Mucosa of descending colon (tissue), 3 donors: ENCODE data around the gene UBE2J2. TPM values are rescaled to one million over a fixed set of nuclear protein-coding genes. Genes with fewer than 3 reads are reported as not detected.

Experiments used
- ATAC-seq: fragments of 200-7000 bp; cut with Tn5 transposase; one replicate; pipeline ENCODE4 v1.9.1; 2020; ENCODE audit warnings: mild to moderate bottlenecking, moderate library complexity
- DNase-seq, 3 donors: peaks; one replicate each; pipeline ENCODE4 v3.0.0-alpha.2; 2020
- H3K36me3 ChIP-seq: fragments of 200-600 bp; one replicate; pipeline ENCODE4 v1.8.0; 2021; ENCODE audit warnings: low read depth, mild to moderate bottlenecking
- H3K4me1 ChIP-seq: fragments of 200-600 bp; one replicate; pipeline ENCODE4 v1.8.0; 2021; ENCODE audit warnings: low read depth, mild to moderate bottlenecking
- H3K4me3 ChIP-seq: fragments of 200-600 bp; one replicate; pipeline ENCODE4 v1.8.0; 2021; ENCODE audit warnings: mild to moderate bottlenecking
- H3K9me3 ChIP-seq: fragments of 200-600 bp; one replicate; pipeline ENCODE4 v1.8.0; 2021; ENCODE audit warnings: mild to moderate bottlenecking
- intact Hi-C, 2 donors: fragments of 100-400 bp; cut with DNase I in 1 of 2; cut with micrococcal nuclease in 1 of 2; formaldehyde crosslinking; loops; one replicate each; pipeline versions ENCODE4 v1.11.0 to v1.11.1; 2022; cut with DNase I, micrococcal nuclease
- total RNA-seq, 3 donors: library from RNA; stranded (reverse); fragmentation: NEBNext Ultra II Directional in 2 of 3; extraction: Animal tissue kit (Norgen Biotek cat#: 25700) in 2 of 3; gene quantifications; one replicate each; pipeline versions ENCODE4 v1.2.1 to v1.2.4, GENCODE V29; 2021 to 2023
- TF ChIP-seq, protein P1 (sequence below): fragments of 200-600 bp; IDR thresholded peaks from one replicate; pipeline ENCODE4 v1.8.0; 2022; ENCODE audit warnings: antibody characterized with exemption, mild to moderate bottlenecking
- donor health status: DM: no; HTN: no; CAD: no; lungs with moderate emphysema.
- donor health status: DM: no; HTN: no; CAD: no.
- donor health status: DM: no; HTN: yes; CAD: no.

Gene UBE2J2
- total RNA-seq, 3 donors from 2014 or later = 49.8 to 65.8 (median 61.1) TPM

GRCh38 chr1:1314678-1315335 lies 41.2 kb upstream of the UBE2J2 start:
- peaks cover 10% of the 10 kb centered on the region for H3K36me3 ChIP-seq
- ATAC-seq = no peak

DNA sequence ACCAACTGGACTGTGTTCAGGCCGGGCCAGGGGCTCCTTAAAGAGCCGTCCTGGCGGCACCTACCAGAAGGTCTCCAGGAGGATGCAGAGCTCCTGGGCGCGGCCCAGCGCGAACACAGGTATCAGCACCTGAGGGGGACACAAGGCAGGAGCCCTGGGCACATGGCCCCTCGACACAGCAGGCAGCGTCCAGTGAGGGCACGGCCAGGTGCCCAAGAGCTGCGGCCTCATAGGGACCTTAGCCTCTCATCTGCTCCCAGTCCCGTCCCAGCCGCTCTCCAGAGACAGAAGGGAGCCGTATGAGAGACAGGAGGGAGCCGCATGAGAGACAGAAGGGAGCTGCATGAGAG lies 40.6 kb upstream of the UBE2J2 start:
- TF ChIP-seq, protein P1, sequence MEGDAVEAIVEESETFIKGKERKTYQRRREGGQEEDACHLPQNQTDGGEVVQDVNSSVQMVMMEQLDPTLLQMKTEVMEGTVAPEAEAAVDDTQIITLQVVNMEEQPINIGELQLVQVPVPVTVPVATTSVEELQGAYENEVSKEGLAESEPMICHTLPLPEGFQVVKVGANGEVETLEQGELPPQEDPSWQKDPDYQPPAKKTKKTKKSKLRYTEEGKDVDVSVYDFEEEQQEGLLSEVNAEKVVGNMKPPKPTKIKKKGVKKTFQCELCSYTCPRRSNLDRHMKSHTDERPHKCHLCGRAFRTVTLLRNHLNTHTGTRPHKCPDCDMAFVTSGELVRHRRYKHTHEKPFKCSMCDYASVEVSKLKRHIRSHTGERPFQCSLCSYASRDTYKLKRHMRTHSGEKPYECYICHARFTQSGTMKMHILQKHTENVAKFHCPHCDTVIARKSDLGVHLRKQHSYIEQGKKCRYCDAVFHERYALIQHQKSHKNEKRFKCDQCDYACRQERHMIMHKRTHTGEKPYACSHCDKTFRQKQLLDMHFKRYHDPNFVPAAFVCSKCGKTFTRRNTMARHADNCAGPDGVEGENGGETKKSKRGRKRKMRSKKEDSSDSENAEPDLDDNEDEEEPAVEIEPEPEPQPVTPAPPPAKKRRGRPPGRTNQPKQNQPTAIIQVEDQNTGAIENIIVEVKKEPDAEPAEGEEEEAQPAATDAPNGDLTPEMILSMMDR = no peak
- Histone ChIP-seq H3K9me3 (no peaks in the 10 kb centered on the region), H3K4me1 (peaks cover 8% of the 10 kb centered on the region), H3K4me3 (no peak overlapping the region), H3K36me3 (peaks cover 10% of the 10 kb centered on the region)
- DNase-seq (no peak), ATAC-seq (no peak)
- intact Hi-C loops = no loop called here

More at GRCh38 chr1:1314678-1315335, 41.2 kb upstream of the UBE2J2 start:
- H3K4me1 ChIP-seq = peaks cover 2% of the 10 kb centered on the region
- TF ChIP-seq, protein P1 = no peak
- intact Hi-C loops = no loop called here
- no peak for DNase-seq
- H3K9me3 ChIP-seq = no peaks in the 10 kb centered on the region
- H3K4me3 ChIP-seq = no peak overlapping the region

- TF ChIP-seq, protein P1 = no peak
- intact Hi-C loops = no loop called here
- Histone ChIP-seq H3K9me3 (no peaks in the 10 kb centered on the region), H3K4me1 (peaks cover 11% of the 10 kb centered on the region), H3K4me3 (no peak overlapping the region), H3K36me3 (peaks cover 10% of the 10 kb centered on the region)
- ATAC-seq = no peak
- DNase-seq = no peak
Observed at GRCh38 chr1:1313500-1314236, 40.0 kb upstream of the UBE2J2 start.

- Histone ChIP-seq H3K9me3 (no peaks in the 10 kb centered on the region), H3K4me1 (peaks cover 11% of the 10 kb centered on the region), H3K4me3 (no peak overlapping the region), H3K36me3 (peaks cover 10% of the 10 kb centered on the region)
- TF ChIP-seq, protein P1 = no peak
- ATAC-seq (no peak), DNase-seq (no peak)
- intact Hi-C loops = no loop called here
Observed at GRCh38 chr1:1312450-1313314, 39.0 kb upstream of the UBE2J2 start.

GRCh38 chr1:1311107-1312104 lies 37.8 kb upstream of the UBE2J2 start:
- H3K4me3 ChIP-seq = no peak overlapping the region
- intact Hi-C loops = no loop called here
- DNase-seq (no peak), ATAC-seq (no peak)
- TF ChIP-seq, protein P1 = no peak
- H3K9me3 ChIP-seq = no peaks in the 10 kb centered on the region
- peaks cover 19% of the 10 kb centered on the region for H3K4me1 ChIP-seq
- H3K36me3 ChIP-seq = peaks cover 10% of the 10 kb centered on the region
